Measurements from ENCODE around the gene CAV3.
A peak's percentile ranks its signal among the peaks of the same experiment; 100 is the strongest.

CAV3 gene

GRCh38 chr3:8738639-8739038 is 5.0 kb downstream of the CAV3 start:
- no peak overlapping the region for H3K27ac ChIP-seq
- TF ChIP-seq ZFX (IDR thresholded peaks at IDR 0.05) (no peak), CTCF (conservative IDR thresholded peaks at IDR 0.05) (no peak)

DNA sequence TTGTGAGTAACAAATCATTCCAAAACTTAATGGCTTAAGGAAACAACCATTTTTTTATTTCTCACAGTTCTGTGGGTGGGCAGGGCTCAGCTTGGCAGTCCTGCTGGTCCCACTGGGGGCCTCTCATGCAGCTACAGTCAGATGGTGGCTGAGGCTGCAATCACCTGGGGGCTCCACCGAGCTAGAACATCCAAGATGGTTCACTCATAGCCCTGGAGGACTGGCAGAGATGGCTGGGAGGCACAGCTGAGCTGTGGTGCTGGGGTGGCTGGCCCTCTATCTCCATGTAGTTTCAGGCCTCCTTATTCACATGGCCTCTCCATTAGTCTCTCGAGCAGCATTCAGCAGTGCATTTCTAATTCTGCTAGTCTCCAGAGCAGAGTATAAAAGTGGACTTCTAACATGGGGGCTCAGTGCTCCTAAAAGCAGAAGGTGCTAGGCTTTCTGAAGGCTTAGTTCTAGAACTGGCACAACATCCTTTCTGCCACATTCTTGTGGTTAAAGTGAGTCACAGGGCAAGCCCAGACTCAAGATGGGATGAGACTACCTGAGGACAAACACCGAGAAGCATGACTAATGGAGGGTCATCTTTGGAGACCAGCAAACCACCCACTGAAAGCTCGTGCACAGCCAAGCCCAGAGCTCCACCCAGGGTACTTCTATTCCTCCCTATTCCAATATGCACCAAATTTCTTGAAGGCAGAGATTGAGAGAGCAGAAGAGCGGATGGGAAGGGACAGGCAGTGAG is 6.3 kb downstream of the CAV3 start:
- TF ChIP-seq CTCF (conservative IDR thresholded peaks at IDR 0.05): no peak
- TF ChIP-seq ZFX (IDR thresholded peaks at IDR 0.05): no peak
- no peak overlapping the region for H3K27ac ChIP-seq

DNA sequence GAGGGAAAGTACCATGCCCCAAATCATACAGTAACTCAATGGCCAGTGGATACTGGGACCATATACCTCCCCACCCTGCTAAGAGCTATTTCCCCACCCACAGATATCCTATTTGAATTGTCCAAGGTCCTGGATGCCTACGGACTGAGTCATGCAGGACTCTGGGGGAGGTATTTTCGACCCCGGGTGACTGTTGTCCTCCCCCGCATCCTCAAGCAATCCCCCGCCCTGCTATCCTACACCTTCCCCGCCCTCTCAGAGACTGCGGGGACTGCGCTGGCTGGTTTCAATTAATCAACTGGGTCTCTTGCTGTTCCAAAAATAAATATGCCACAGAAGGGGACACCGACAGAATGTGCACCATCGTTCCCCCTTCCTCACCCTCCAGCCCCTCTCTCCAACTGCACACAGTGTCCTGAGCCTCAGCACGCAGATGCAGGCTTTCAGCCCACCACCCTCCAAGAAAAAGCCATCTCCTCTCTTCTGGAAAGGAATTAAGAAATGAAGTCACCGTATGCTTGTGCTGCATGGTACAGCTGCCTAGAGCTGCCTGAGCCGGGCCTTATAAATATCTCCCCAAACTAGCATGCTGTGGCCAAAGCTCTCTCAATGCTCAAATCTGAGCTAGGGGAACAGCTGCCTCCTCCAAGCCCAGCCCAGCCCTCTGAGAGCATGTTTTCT is 8.1 kb downstream of the CAV3 start:
- no peak overlapping the region for H3K27ac ChIP-seq

GRCh38 chr3:8743021-8743601 is 9.5 kb downstream of the CAV3 start:
- TF ChIP-seq CTCF (conservative IDR thresholded peaks at IDR 0.05) (no peak), ZFX (IDR thresholded peaks at IDR 0.05) (no peak)
- H3K27ac ChIP-seq: 0 out of 2 replicates have a peak overlapping the region, but pooled peaks have one; percentile 17

More for the DNA sequence above, 8.1 kb downstream of the CAV3 start:
- TF ChIP-seq ZFX (IDR thresholded peaks at IDR 0.05) (no peak), CTCF (conservative IDR thresholded peaks at IDR 0.05) (no peak)

DNA sequence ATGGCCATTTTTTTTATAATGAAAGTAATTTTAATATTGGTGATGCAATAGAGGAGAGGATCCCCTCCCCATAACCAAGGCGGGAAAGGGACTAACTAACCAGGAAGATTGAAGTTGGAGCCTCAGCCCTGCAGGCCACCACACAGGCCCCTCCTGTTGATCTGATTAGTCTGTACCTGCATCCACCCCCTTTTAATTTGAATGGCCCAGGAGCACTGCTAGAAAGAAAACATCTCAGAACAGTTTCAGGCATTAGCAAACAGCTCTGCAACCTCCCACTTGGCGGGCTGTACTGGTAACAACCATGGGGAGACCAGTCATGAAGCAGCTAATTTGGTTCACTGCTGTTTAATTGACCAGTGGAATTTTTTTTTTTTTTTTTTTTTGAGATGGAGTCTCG is 10.3 kb downstream of the CAV3 start:
- TF ChIP-seq ZFX (IDR thresholded peaks at IDR 0.05): no peak
- TF ChIP-seq CTCF (conservative IDR thresholded peaks at IDR 0.05): no peak
- H3K27ac ChIP-seq: no peak overlapping the region

DNA sequence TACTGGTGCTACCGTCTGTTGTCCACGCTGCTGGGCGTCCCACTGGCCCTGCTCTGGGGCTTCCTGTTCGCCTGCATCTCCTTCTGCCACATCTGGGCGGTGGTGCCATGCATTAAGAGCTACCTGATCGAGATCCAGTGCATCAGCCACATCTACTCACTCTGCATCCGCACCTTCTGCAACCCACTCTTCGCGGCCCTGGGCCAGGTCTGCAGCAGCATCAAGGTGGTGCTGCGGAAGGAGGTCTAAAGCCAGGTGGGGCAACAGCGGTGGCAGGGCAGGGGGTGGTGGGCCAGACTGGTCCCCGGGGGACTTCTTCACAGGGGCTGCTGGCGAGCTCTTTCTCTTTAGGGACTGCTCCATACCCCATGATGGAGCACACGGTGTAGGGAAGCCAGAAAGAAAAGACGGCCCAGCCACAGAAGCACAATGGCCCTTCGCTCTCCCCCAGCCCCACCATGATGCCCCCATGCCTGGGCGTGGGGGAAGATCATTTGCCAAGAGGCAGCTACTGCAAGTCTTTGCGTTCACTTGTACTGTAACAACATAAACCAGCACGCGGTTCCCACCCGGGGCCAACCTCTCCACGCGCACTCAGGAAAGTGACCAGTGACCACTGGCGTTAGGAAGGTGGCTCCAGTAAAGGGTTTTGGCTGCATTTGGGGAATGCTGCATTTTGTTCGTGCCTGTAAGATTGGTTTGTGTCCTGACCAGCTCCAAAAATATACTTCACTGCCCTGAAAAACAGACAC is 12.2 kb downstream of the CAV3 start:
- TF ChIP-seq CTCF (conservative IDR thresholded peaks at IDR 0.05): no peak
- no peak for TF ChIP-seq ZFX (IDR thresholded peaks at IDR 0.05)
- H3K27ac ChIP-seq: no peak overlapping the region
